ENCODE measurements around the gene SNTG2.
"Not testable (repeated sequence)": the region's sequence is repeated elsewhere in the genome, so short reads cannot be mapped to it uniquely, and the experiment has no call there.

The SNTG2 gene

DNA sequence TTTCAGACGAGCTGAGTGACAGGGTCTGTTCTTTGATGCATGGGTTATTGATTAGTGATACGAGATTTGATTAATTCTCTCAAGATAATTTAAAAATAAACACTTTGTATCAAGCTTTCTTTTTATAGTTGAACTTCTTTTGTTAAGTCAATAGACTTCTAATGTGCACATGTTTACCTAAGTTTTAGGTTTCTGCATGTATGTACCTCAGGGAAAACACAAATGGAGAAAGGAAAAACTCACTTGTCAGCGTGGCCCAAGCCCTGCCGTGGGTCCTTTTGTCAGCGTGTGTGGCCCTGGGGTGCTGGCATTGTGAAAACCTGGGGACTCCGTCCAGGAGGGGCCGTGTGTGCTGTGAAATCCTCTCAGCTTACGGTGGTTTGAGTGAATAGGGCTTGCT lies 153.7 kb downstream of the SNTG2 start:
- DNase-seq = no peak

GRCh38 chr2:1106344-1106743 lies 155.7 kb downstream of the SNTG2 start:
- not testable (repeated sequence) for DNase-seq

DNA sequence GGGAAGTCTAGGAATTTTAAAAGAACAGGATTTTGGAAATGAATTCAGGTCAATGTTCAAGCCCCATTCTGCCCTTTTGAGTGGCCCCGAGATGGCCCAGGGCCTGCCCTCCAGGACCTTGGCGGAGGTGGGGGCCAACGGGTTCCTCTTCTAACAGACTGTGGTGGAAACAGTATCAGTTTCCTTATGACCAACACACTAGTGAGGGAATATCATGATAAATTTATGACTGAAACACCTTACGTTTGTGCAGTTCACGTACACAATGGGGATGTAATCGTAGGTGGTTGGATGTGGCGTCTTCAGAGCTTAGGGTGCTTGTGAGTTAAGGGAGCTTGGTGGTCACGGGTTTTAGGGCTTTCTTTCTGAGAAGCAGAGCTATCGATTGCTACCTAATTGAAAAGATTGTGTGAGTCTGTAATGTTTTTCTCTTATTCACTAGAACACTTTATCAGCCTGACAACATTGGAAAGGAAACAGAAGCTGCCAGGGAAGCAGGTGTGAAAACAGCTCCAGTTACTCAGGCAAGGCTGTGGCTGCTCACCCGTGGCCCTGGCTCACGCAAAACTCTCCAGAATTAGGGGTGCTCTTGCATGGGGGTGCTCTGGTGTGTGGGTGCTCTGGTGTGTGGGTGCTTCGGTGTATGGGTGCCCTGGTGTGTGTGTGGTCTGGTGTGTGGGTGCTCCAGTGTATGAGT lies 165.3 kb downstream of the SNTG2 start:
- no peak for DNase-seq

DNA sequence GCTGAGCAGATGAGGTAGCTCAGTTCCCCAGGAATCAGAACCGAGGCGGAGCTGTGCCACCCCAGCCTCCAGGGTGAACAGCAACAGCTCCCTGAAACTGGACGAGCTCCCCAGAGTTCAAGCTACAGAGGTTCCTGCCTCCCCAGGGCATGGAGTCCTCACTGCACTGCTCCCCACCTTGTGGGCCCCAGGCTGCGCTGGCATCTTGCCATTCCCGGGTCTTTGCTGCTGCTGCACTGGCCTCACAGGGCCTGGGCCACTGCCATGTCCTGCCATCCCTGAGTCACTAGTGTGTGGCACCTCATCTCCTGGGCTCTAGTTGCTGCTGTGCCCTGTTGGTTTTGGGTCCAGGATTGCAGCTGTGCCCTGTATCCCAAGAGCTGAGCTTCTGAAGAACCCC lies 166.9 kb downstream of the SNTG2 start:
- no peak for DNase-seq

DNA sequence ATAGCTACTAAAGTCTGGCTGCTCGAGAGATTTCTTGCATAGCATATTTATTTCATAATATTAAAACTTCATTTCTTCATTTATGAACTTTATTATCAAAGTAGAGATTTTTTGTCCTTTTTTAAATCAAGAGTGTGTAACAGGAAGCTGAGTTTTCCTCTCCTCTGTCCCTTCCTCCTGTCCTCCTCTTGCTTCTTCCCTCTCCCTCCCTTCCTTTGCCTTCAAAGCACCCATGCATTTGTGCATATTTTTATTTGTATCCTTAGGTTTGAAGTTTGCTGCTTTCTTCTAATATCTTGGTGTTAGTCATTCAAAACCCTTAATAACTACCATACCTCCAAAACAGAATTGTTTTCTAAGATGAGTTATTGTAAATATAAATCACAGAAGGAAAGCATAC lies 174.6 kb downstream of the SNTG2 start:
- DNase-seq = no peak

DNA sequence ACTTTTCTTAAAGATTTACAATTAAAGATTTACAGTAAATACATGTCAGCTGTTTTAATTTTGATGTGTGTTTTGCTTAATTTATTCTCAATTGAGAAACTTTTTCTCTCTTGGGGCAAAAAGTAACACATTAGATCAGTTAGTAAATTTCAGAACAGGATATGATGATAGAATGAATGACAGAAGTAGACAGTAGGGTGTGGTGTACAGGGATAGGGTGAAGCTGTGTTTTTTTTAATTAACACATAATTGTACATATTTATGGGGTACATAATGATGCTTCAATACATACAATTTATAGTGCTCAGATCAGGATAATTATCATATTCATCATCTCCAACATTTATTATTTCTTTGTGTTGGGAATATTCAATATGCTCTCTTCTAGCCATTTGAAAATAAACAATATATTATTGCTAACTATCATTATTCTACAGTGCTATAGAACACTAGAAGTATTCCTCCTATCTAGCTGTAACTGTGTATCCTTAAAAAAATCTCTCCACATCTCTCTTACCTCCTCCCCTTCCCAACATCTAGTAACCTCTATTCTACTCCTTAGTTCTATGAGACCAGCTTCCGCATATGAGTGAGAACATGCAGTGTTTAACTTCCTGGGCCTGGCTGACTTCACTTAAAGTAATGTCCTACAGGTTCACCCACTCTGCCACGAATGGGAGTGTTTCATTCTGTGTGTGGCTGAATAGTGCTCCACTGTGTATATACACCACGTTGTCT lies 175.2 kb downstream of the SNTG2 start:
- no peak for DNase-seq

- no peak for DNase-seq
Measured at GRCh38 chr2:1129982-1130381, 179.3 kb downstream of the SNTG2 start.

DNA sequence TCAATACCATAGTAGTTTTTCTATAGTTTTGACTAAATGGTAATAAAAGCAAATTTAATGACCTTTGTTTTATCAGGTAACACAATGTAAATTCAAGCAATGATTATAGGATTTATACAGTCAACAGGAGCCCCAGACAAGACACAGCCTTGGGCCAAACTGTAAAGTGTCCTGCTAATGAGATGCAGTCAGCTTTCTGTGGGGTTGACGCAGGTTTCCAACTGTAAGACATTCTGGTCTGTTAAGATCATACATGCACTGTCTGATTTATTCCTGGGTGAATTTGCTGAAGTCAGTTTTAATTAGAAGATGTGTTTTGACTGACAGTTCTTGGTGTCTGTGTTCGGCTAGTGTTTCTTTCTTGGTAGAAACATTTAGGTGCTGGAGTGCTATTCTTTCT lies 180.3 kb downstream of the SNTG2 start:
- DNase-seq = no peak

DNA sequence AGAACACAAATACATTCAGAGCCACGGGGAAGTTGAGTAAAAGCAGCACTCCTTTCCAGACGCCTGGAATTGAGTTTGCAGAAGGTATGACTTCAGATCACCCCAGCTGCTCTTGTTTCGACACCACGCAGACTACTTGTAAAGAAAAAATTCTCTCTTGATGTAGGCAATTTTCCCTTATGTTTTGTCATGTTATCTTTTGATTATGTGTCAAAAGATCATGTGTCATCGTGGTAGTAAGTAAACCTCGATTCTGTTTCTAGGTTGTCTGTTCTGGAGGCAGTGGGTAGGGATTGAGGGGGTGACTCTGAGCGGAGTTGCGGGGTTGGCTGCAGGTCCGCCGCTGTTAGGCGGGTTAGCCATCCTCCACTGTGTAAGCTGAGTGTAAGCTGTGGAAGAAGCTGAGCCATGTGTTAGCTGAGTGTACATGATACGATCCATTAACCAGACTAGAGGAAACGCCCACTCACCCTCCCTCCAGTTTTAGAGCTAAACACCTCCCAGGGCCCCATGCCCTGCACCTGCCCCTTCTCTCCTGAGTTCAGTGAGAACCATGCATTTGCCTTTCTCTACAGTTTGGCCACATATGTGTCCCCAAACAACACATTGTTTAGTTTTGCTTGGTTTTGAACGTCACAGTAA lies 181.8 kb downstream of the SNTG2 start:
- DNase-seq = peak; percentile 62

- DNase-seq = peak; percentile 35
Measured at GRCh38 chr2:1133896-1134295, 183.2 kb downstream of the SNTG2 start.

- no peak for DNase-seq
Measured at GRCh38 chr2:1134629-1135028, 184.0 kb downstream of the SNTG2 start.

GRCh38 chr2:1136067-1136466 lies 185.4 kb downstream of the SNTG2 start:
- no peak for DNase-seq

DNA sequence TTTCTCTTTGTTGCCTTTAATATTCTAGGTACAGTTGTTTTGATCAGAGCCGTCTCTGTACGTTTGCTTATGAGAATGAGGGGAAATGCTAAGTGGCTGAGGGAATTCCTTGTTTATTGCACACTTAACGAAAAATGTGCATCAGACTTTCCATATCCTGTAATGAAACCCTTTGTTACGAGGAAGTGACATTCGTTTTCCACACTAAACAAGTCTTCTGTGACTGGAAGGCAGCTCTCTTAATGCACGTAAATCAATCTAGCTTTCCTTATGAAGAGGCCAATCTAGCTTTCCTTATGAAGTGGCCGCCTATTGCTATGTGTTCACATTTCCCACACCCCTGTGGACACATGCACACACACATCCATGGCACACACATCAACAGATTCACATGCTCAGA lies 186.2 kb downstream of the SNTG2 start:
- DNase-seq = peak; percentile 20

- no peak for DNase-seq
Measured at GRCh38 chr2:1137264-1137663, 186.6 kb downstream of the SNTG2 start.

GRCh38 chr2:1137913-1138391 lies 187.3 kb downstream of the SNTG2 start:
- no peak for DNase-seq

DNA sequence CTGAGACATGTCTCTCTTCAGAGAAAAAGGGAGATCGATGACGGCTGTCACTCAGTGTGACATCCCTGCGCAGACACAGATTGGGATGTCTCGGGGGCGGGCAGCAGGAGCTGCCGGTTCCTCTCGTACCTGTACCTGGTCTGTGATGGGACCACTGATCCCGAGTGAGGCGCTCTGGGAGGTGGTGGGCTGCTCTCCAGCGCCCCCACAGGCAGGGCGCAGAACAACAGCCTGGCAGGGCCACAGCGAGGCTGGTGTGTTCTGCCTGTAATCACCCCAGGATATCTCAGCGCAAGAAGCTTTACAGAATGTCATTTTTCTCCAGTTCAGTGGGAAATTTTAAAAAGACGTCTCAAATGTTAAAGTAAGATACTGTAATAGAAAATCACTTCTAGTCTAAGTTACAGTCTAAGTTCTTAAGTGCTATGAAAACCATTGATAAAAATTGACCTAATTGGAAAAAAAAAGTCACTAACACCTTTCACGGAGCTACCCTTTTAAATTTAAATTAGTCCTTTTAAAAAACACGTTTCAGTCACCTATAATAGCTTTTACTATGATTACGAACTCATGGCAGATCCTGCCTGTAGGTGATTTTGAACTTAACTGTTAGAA lies 189.8 kb downstream of the SNTG2 start:
- peak; percentile 49 for DNase-seq

DNA sequence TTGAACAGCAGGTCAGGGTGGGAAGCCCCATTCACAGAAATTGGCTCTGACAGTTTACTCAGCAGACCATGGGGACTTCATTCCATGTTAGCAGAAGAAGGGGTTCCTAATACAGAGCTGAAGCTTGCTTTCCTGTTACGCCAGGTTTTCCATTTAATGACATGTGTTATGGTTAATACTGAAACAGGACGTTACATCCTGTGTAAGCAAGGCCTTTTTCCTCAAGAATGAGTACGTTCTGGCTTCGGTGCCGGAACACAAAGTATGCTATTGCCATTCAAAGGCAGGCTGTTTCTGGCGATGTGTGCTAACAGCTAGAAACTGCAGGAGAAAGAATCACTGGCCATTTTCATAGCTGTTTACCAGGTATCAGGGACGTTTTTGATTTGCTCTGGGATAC lies 190.4 kb downstream of the SNTG2 start:
- no peak for DNase-seq

- DNase-seq = no peak
Measured at GRCh38 chr2:1143129-1143528, 192.5 kb downstream of the SNTG2 start.

GRCh38 chr2:1147873-1148612 lies 197.4 kb downstream of the SNTG2 start:
- DNase-seq = no peak

- DNase-seq = no peak
Measured at GRCh38 chr2:1150724-1151511, 200.3 kb downstream of the SNTG2 start.

DNA sequence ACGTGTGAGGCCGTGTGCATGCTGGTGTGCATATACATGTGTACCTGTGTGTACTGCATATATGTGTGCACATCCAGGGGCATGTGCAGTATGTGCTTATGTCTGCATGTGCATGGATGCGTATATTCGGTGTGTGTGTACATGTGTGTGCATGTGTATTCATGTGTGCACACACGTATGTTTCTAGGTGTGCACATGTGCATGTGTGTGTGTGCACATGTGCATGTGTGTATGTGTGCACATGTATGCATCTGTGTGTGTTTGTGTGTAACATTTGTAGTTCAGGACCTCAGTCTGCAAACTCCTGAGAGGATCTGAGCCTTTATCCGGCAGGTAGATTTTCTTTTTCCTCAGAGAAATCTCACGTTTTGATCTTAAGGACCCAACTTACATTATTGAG lies 201.7 kb downstream of the SNTG2 start:
- no peak for DNase-seq

GRCh38 chr2:1153920-1154319 lies 203.3 kb downstream of the SNTG2 start:
- no peak for DNase-seq

Measured in stimulated activated CD4-positive, alpha-beta T cell treated with anti-CD3 and anti-CD28 coated beads, Interleukin-1b, Interleukin-23, amount 100 ng/mL, for 48 hours (primary cell).